Adipocyte (in vitro differentiated cells): Measurements from ENCODE around the gene SLFNL1.

Experiments used
- DNase-seq: peaks from one replicate; pipeline ENCODE4 v3.0.0-alpha.2; 2015; ENCODE audit warnings: low read depth
- H3K27me3 ChIP-seq: replicated peaks from 2 replicates; pipeline ENCODE4 v1.7.0; 2013; ENCODE audit warnings: mild to moderate bottlenecking, low read length, moderate library complexity; ENCODE audit not compliant: control insufficient read depth, insufficient read depth
- H3K36me3 ChIP-seq: 2 replicates; pipeline ENCODE4 v1.7.0; 2013; ENCODE audit warnings: low read length, mild to moderate bottlenecking, moderate library complexity; ENCODE audit not compliant: control insufficient read depth, insufficient read depth, severe bottlenecking
- H3K4me1 ChIP-seq: 2 replicates; pipeline ENCODE4 v1.7.0; 2013; ENCODE audit warnings: mild to moderate bottlenecking, low read length, moderate library complexity; ENCODE audit not compliant: control insufficient read depth, insufficient read depth
- H3K4me3 ChIP-seq: 2 replicates; pipeline ENCODE4 v1.7.0; 2013; ENCODE audit warnings: mild to moderate bottlenecking, low read length, moderate library complexity
- H3K9ac ChIP-seq: 2 replicates; pipeline ENCODE4 v1.7.0; 2013; ENCODE audit warnings: mild to moderate bottlenecking, low read length, moderate library complexity
- H3K9me3 ChIP-seq: 2 replicates; pipeline ENCODE4 v1.7.0; 2013; ENCODE audit warnings: mild to moderate bottlenecking, low read length, moderate library complexity; ENCODE audit not compliant: control insufficient read depth

Gene SLFNL1

GRCh38 chr1:41005876-41006275 lies 15.6 kb downstream of the SLFNL1 start:
- Histone ChIP-seq H3K27me3 (no peaks in the 10 kb centered on the region), H3K9ac (no peak overlapping the region), H3K4me3 (no peak overlapping the region), H3K9me3 (no peaks in the 10 kb centered on the region), H3K36me3 (peaks cover 95% of the 10 kb centered on the region), H3K4me1 (peaks cover 15% of the 10 kb centered on the region)
- DNase-seq, result no peak

GRCh38 chr1:41003640-41004220 lies 17.8 kb downstream of the SLFNL1 start:
- Histone ChIP-seq H3K27me3 (no peaks in the 10 kb centered on the region), H3K4me1 (peaks cover 15% of the 10 kb centered on the region), H3K4me3 (peak overlapping the region; percentile 5), H3K36me3 (peaks cover 91% of the 10 kb centered on the region), H3K9me3 (no peaks in the 10 kb centered on the region), H3K9ac (no peak overlapping the region)
- DNase-seq, result peak; percentile 97

GRCh38 chr1:41003127-41003639 lies 18.3 kb downstream of the SLFNL1 start:
- no peak overlapping the region for H3K9ac ChIP-seq
- no peaks in the 10 kb centered on the region for H3K9me3 ChIP-seq
- peak overlapping the region; percentile 5 for H3K4me3 ChIP-seq
- H3K27me3 ChIP-seq, result no peaks in the 10 kb centered on the region
- H3K36me3 ChIP-seq, result peaks cover 91% of the 10 kb centered on the region
- no peak for DNase-seq
- H3K4me1 ChIP-seq, result peaks cover 15% of the 10 kb centered on the region

GRCh38 chr1:40998668-40999067 lies 22.9 kb downstream of the SLFNL1 start:
- H3K27me3 ChIP-seq, result no peaks in the 10 kb centered on the region
- no peak overlapping the region for H3K9ac ChIP-seq
- H3K9me3 ChIP-seq, result no peaks in the 10 kb centered on the region
- no peak overlapping the region for H3K4me3 ChIP-seq
- peaks cover 90% of the 10 kb centered on the region for H3K36me3 ChIP-seq
- DNase-seq, result no peak
- H3K4me1 ChIP-seq, result peaks cover 10% of the 10 kb centered on the region

GRCh38 chr1:40997096-40997495 lies 24.4 kb downstream of the SLFNL1 start:
- H3K27me3 ChIP-seq, result no peaks in the 10 kb centered on the region
- H3K9ac ChIP-seq, result no peak overlapping the region
- DNase-seq, result no peak
- peaks cover 89% of the 10 kb centered on the region for H3K36me3 ChIP-seq
- H3K9me3 ChIP-seq, result no peaks in the 10 kb centered on the region
- H3K4me1 ChIP-seq, result no peaks in the 10 kb centered on the region
- H3K4me3 ChIP-seq, result no peak overlapping the region

GRCh38 chr1:40989066-40989465 lies 32.5 kb downstream of the SLFNL1 start:
- no peak for DNase-seq
- Histone ChIP-seq H3K36me3 (peaks cover 93% of the 10 kb centered on the region), H3K9me3 (no peaks in the 10 kb centered on the region), H3K4me3 (no peak overlapping the region), H3K9ac (no peak overlapping the region), H3K4me1 (peaks cover 26% of the 10 kb centered on the region), H3K27me3 (no peaks in the 10 kb centered on the region)

GRCh38 chr1:40988280-40988679 lies 33.2 kb downstream of the SLFNL1 start:
- Histone ChIP-seq H3K27me3 (no peaks in the 10 kb centered on the region), H3K36me3 (peaks cover 88% of the 10 kb centered on the region), H3K9ac (no peak overlapping the region), H3K4me3 (no peak overlapping the region), H3K9me3 (no peaks in the 10 kb centered on the region), H3K4me1 (peaks cover 34% of the 10 kb centered on the region)
- no peak for DNase-seq

GRCh38 chr1:40987439-40988276 lies 33.9 kb downstream of the SLFNL1 start:
- DNase-seq, result no peak
- Histone ChIP-seq H3K27me3 (no peaks in the 10 kb centered on the region), H3K4me1 (peaks cover 41% of the 10 kb centered on the region), H3K9me3 (no peaks in the 10 kb centered on the region), H3K4me3 (no peak overlapping the region), H3K9ac (no peak overlapping the region), H3K36me3 (peaks cover 84% of the 10 kb centered on the region)

GRCh38 chr1:40986956-40987355 lies 34.6 kb downstream of the SLFNL1 start:
- H3K9me3 ChIP-seq, result no peaks in the 10 kb centered on the region
- H3K4me1 ChIP-seq, result peaks cover 48% of the 10 kb centered on the region
- no peak for DNase-seq
- no peak overlapping the region for H3K9ac ChIP-seq
- no peaks in the 10 kb centered on the region for H3K27me3 ChIP-seq
- H3K36me3 ChIP-seq, result peaks cover 78% of the 10 kb centered on the region
- H3K4me3 ChIP-seq, result no peak overlapping the region

- H3K27me3 ChIP-seq, result no peaks in the 10 kb centered on the region
- peaks cover 72% of the 10 kb centered on the region for H3K36me3 ChIP-seq
- no peaks in the 10 kb centered on the region for H3K9me3 ChIP-seq
- H3K4me1 ChIP-seq, result peaks cover 54% of the 10 kb centered on the region
- no peak overlapping the region for H3K4me3 ChIP-seq
- DNase-seq, result no peak
- no peak overlapping the region for H3K9ac ChIP-seq
These were observed 35.2 kb downstream of the SLFNL1 start for GRCh38 chr1:40986328-40986783.

- Histone ChIP-seq H3K4me1 (peaks cover 58% of the 10 kb centered on the region), H3K36me3 (peaks cover 67% of the 10 kb centered on the region), H3K9ac (no peak overlapping the region), H3K9me3 (no peaks in the 10 kb centered on the region), H3K27me3 (no peaks in the 10 kb centered on the region), H3K4me3 (no peak overlapping the region)
- no peak for DNase-seq
These were observed 35.6 kb downstream of the SLFNL1 start for GRCh38 chr1:40985875-40986274.
